Stomach (tissue), 9 donors: ENCODE measurements around the gene TRHDE. TPM values are rescaled to one million over a fixed set of nuclear protein-coding genes. Genes with fewer than 3 reads are reported as not detected.

Experiments
- DNase-seq, 2 donors: peaks; one replicate each; pipeline versions ENCODE4 v3.0.0 to v3.0.0-alpha.2; 2013 to 2019
- H3K27ac ChIP-seq, 5 donors: fragments of 200-600 bp in 4 of 5; sonication (generic) in 4 of 5; one replicate each; pipeline ENCODE4 v1.5.1; 2013 to 2019; ENCODE audit warnings: mild to moderate bottlenecking in 1 of 5, moderate library complexity in 1 of 5
- H3K27me3 ChIP-seq, 3 donors: fragments of 200-600 bp; sonication (generic); one replicate each; pipeline ENCODE4 v1.5.1; 2017 to 2019; ENCODE audit warnings: mixed run types in 1 of 3
- H3K36me3 ChIP-seq, 4 donors: fragments of 200-600 bp; sonication (generic); 1 replicate in 3 of 4; 2 replicates in 1 of 4; pipeline ENCODE4 v1.5.1; 2016 to 2019
- H3K4me1 ChIP-seq, 4 donors: fragments of 200-600 bp; sonication (generic); one replicate each; pipeline ENCODE4 v1.5.1; 2016 to 2019
- H3K4me3 ChIP-seq, 4 donors: fragments of 200-600 bp; sonication (generic) in 3 of 4; one replicate each; pipeline ENCODE4 v1.5.1; 2016 to 2019; ENCODE audit warnings: mild to moderate bottlenecking in 1 of 4
- H3K9me3 ChIP-seq, 4 donors: fragments of 200-600 bp; sonication (generic); one replicate each; pipeline ENCODE4 v1.5.1; 2016 to 2019
- EP300 ChIP-seq: sonication (generic); formaldehyde crosslinking; IDR thresholded peaks from one replicate; pipeline ENCODE4 v1.6.1; 2017; ENCODE audit warnings: antibody characterized with exemption
- POLR2A ChIP-seq, 4 donors: fragments of 450-650 bp; IDR thresholded peaks; one replicate each; pipeline ENCODE4 v1.6.1; 2016; ENCODE audit warnings: antibody characterized with exemption in 4 of 4, control low read depth in 2 of 4, mild to moderate bottlenecking in 1 of 4, moderate library complexity in 1 of 4
- POLR2AphosphoS5 ChIP-seq, 3 donors: sonication (generic); formaldehyde crosslinking; IDR thresholded peaks; one replicate each; pipeline ENCODE4 v1.6.1; 2016; ENCODE audit warnings: antibody characterized with exemption in 3 of 3
- WGBS, 5 donors: extraction: QIAGEN DNeasy Blood & Tissue Kit in 3 of 5; methylation state at CpG; one replicate each; pipeline versions ENCODE4 v1.1.5 to v1.1.7; 2013 to 2018; 5-methylcytosine and 5-hydroxymethylcytosine counted together
- intact Hi-C: fragments of 100-400 bp; cut with DNase I; formaldehyde crosslinking; loops from one replicate; pipeline ENCODE4 v1.15.1; 2023; ENCODE audit warnings: low total_unique reads
- polyA plus RNA-seq, 3 donors: library from polyadenylated mRNA; stranded (reverse); fragments of 200-250 nt; gene quantifications; one replicate each; pipeline ENCODE4 v1.2.3, GENCODE V29; 2013
- total RNA-seq, 5 donors: library from RNA; depleted of rRNA; stranded (reverse); fragments of >200 nt; gene quantifications; one replicate each; pipeline versions ENCODE4 v1.1.0 to v1.2.3, GENCODE V29; 2014 to 2016
- TF ChIP-seq, protein P1 (sequence below), 7 experiments: fragments of 450-650 bp in 4 of 7; fragments of 200-600 bp in 3 of 7; sonication (generic) in 3 of 7; IDR thresholded peaks; one replicate each; pipeline ENCODE4 v1.5.1; 2016 to 2019; ENCODE audit warnings: antibody characterized with exemption in 7 of 7, control low read depth in 2 of 7, mild to moderate bottlenecking in 1 of 7
- donor health status: healthy with polysubstance abuse.
- donor health status: Bipolar disorder and iron deficiency.
- donor health status: healthy.

TRHDE gene
- total and polyA plus RNA-seq, 8 donors, result 0.13 to 75.3 (median 3.2) TPM

DNA sequence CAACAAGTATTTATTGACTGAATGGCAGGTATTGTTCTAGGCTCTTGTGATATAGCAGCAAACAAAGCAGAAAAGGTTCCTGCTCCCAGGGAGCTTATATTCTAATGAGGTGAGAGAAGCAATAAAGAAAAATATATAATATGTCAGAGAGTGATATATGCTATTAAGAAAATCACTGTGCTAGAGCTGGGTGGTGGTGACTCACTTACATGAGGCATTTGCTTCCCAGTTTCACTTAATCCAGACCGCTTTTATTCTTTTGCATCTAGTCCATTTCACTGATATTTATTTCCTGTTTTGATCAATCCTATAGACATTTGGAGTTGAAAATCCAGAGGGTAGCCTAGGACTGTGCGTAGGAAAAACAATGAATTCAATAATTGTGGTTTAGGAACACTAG is 17.5 kb downstream of the TRHDE start:
- Histone ChIP-seq H3K27ac (no peak overlapping the region), H3K36me3 (no peaks in the 10 kb centered on the region), H3K4me3 (no peak overlapping the region), H3K4me1 (no peaks in the 10 kb centered on the region), H3K27me3 (peaks cover 0 to 3% (median 0%) of the 10 kb centered on the region in 3 donors), H3K9me3 (no peaks in the 10 kb centered on the region)
- intact Hi-C loops, result no loop called here
- DNase-seq, result no peak
- TF ChIP-seq EP300 (no peak), POLR2A (IDR thresholded peaks at IDR 0.05) (no peak), POLR2AphosphoS5 (IDR thresholded peaks at IDR 0.05) (no peak)
- TF ChIP-seq, protein P1, sequence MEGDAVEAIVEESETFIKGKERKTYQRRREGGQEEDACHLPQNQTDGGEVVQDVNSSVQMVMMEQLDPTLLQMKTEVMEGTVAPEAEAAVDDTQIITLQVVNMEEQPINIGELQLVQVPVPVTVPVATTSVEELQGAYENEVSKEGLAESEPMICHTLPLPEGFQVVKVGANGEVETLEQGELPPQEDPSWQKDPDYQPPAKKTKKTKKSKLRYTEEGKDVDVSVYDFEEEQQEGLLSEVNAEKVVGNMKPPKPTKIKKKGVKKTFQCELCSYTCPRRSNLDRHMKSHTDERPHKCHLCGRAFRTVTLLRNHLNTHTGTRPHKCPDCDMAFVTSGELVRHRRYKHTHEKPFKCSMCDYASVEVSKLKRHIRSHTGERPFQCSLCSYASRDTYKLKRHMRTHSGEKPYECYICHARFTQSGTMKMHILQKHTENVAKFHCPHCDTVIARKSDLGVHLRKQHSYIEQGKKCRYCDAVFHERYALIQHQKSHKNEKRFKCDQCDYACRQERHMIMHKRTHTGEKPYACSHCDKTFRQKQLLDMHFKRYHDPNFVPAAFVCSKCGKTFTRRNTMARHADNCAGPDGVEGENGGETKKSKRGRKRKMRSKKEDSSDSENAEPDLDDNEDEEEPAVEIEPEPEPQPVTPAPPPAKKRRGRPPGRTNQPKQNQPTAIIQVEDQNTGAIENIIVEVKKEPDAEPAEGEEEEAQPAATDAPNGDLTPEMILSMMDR (IDR thresholded peaks at IDR 0.05), result no peak
- WGBS, 5 donors, result 93 to 96% (median 94%) methylated on average over 2 of the region's 2 CpGs

DNA sequence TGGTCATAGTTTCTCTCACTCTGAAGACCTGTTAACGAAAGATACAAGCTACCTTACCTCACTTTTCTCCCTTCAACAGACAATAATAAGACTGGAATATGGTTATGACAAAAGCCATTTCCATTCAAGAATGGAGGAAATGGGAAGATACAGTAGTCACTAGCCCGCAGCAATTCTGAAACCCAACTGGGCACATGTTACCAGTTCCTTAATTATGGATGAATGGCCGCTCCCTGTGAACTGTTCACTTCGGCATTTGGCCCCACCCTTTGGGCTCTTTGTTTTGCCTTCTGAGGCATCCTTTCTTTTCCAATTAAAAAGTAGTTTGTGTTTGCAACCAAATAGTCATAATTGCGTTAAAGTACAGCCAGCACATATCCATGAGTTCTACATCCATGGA is 19.0 kb downstream of the TRHDE start:
- TF ChIP-seq POLR2AphosphoS5 (IDR thresholded peaks at IDR 0.05) (no peak), EP300 (no peak), POLR2A (IDR thresholded peaks at IDR 0.05) (no peak)
- TF ChIP-seq, protein P1 (IDR thresholded peaks at IDR 0.05), result no peak
- no peak overlapping the region for H3K4me3 ChIP-seq
- H3K9me3 ChIP-seq, result no peaks in the 10 kb centered on the region
- no peak overlapping the region for H3K27ac ChIP-seq
- H3K4me1 ChIP-seq, result no peaks in the 10 kb centered on the region
- peaks cover 0 to 9% (median 0%) of the 10 kb centered on the region in 3 donors for H3K27me3 ChIP-seq
- intact Hi-C loops, result no loop called here
- WGBS, 5 donors, result 87 to 91% (median 88%) methylated on average over 5 of the region's 5 CpGs
- DNase-seq, result no peak
- no peaks in the 10 kb centered on the region for H3K36me3 ChIP-seq

DNA sequence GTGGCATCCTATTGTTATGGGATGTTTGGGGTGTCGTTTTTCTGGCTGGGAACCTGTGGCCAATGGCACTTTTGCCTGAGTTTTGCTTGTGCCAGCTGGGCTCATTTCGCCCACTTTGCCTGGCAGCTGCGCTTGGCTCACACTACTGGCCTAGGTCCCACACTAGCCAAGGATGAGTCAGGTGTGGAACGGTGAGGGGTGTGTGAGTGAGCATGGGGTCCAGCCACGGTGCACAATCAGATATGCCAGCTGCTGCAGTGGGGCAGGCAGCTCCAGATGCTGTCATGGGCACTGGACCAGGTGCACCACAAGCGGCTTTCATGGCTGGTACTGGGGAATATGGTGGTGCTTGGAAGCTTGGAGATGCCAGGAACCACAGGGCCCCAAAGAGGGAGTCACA is 21.5 kb downstream of the TRHDE start:
- no peak for DNase-seq
- Histone ChIP-seq H3K4me3 (no peak overlapping the region), H3K36me3 (no peaks in the 10 kb centered on the region), H3K4me1 (no peaks in the 10 kb centered on the region), H3K9me3 (no peaks in the 10 kb centered on the region), H3K27ac (no peak overlapping the region), H3K27me3 (peaks cover 0 to 9% (median 0%) of the 10 kb centered on the region in 3 donors)
- TF ChIP-seq POLR2AphosphoS5 (IDR thresholded peaks at IDR 0.05), result no peak
- TF ChIP-seq POLR2A (IDR thresholded peaks at IDR 0.05), result no peak
- TF ChIP-seq, protein P1 (IDR thresholded peaks at IDR 0.05), result no peak
- no peak for TF ChIP-seq EP300
- WGBS, 5 donors, result 83 to 90% (median 85%) methylated on average over 5 to 6 of the region's 6 CpGs
- intact Hi-C loops, result no loop called here

DNA sequence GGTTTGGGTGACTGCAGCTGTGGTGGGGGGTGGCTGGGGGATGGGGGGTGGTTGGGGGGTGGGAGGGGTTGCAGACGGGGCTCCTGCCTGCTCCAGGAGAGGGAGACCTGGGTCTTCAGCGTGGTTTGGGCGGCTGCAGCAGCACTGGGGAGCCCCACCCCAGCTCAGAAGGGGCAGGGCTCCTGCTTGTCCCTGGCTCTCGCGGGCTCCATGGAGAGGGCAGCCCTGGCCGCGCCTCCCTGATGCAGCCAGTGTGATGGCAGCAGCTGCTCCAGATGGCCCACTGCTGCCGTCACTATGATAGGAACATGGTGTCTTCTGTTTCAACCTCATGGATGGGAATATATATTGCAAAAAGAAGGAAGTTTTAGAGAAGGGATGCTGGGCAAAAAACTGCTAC is 22.9 kb downstream of the TRHDE start:
- Histone ChIP-seq H3K4me3 (no peak overlapping the region), H3K4me1 (no peaks in the 10 kb centered on the region), H3K27ac (no peak overlapping the region), H3K9me3 (no peaks in the 10 kb centered on the region), H3K27me3 (peaks cover 0 to 9% (median 0%) of the 10 kb centered on the region in 3 donors), H3K36me3 (no peaks in the 10 kb centered on the region)
- TF ChIP-seq EP300 (no peak), POLR2AphosphoS5 (IDR thresholded peaks at IDR 0.05) (no peak), POLR2A (IDR thresholded peaks at IDR 0.05) (no peak)
- TF ChIP-seq, protein P1 (IDR thresholded peaks at IDR 0.05), result no peak
- intact Hi-C loops, result no loop called here
- no peak for DNase-seq
- WGBS, 5 donors, result 81 to 97% (median 92%) methylated on average over 6 to 8 of the region's 8 CpGs
